GM12878 (cell line): ENCODE measurements around the gene BDH1. TPM values are rescaled to one million over a fixed set of nuclear protein-coding genes. Genes with fewer than 3 reads are reported as not detected.

Experiments
- ATAC-seq: fragments of 200-7000 bp; cut with Tn5 transposase; 3 replicates; pipeline ENCODE4 v1.9.1; 2020; ENCODE audit warnings: mild to moderate bottlenecking, moderate library complexity
- BruUV-seq: library from RNA; stranded (reverse); fragments of 400-500 nt; replicated peaks from 2 replicates; lab custom pipeline; 2021; lab: Mats Ljungman, UMichigan
- CTCF ChIA-PET: fragments of 300-600 bp; sonication (Branson Sonifier 250); formaldehyde crosslinking; extraction: SDS; loops from one replicate; lab custom pipeline; 2021; ENCODE audit warnings: inconsistent platforms; lab: Yijun Ruan, JAX
- POLR2A ChIA-PET: fragments of 350-600 bp; formaldehyde crosslinking; extraction: SDS; loops from one replicate; lab custom pipeline; 2021; ENCODE audit warnings: inconsistent platforms; lab: Charles Lee
- RAD21 ChIA-PET: fragments of 300-600 bp; sonication (Branson Sonifier 250); formaldehyde crosslinking; loops from one replicate; lab custom pipeline; 2023; ENCODE audit warnings: antibody characterized with exemption; ENCODE audit not compliant: unreplicated experiment; lab: Charles Lee
- SMC1A ChIA-PET: fragments of 300-600 bp; sonication (Branson Sonifier 250); formaldehyde crosslinking; loops from one replicate; lab custom pipeline; 2023; ENCODE audit not compliant: unreplicated experiment, uncharacterized antibody; lab: Charles Lee
- DNase-seq: peaks from one replicate; pipeline ENCODE4 v3.0.0-alpha.2; 2011; ENCODE audit warnings: low read depth, low spot score
- FAIRE-seq: peaks from 3 replicates; lab custom pipeline; 2011; peaks lifted over from hg19 to GRCh38; lab: Jason Lieb, UNC
- H2AFZ ChIP-seq: 2 replicates; pipeline ENCODE4 v1.6.0; 2011; ENCODE audit warnings: low read depth, low read length, control low read depth; ENCODE audit not compliant: control insufficient read depth
- H3K27ac ChIP-seq: 2 replicates; pipeline ENCODE4 v1.5.1; 2011; ENCODE audit warnings: control low read depth; ENCODE audit not compliant: control insufficient read depth, insufficient read depth
- H3K27me3 ChIP-seq, 2 experiments: replicated peaks in 1 of 2; 2 replicates each; pipeline versions ENCODE4 v1.6.0 to v1.6.1; 2011; ENCODE audit warnings: low read length in 1 of 2; ENCODE audit not compliant: control insufficient read depth in 2 of 2, insufficient read depth in 2 of 2
- H3K36me3 ChIP-seq, 2 experiments: 2 replicates each; pipeline ENCODE4 v1.5.1; 2011; ENCODE audit warnings: low read length in 1 of 2; ENCODE audit not compliant: control insufficient read depth in 2 of 2, insufficient read depth in 2 of 2
- H3K4me1 ChIP-seq: 2 replicates; pipeline ENCODE4 v1.6.1; 2011; ENCODE audit warnings: mild to moderate bottlenecking, low read length, moderate library complexity, mixed read lengths; ENCODE audit not compliant: control insufficient read depth, insufficient read depth
- H3K4me2 ChIP-seq: 2 replicates; pipeline ENCODE4 v1.6.0; 2011; ENCODE audit warnings: control low read depth; ENCODE audit not compliant: control insufficient read depth, insufficient read depth
- H3K4me3 ChIP-seq: fragments of 200-600 bp; sonication (generic); 2 replicates; pipeline ENCODE4 v1.5.1; 2016
- H3K79me2 ChIP-seq: 2 replicates; pipeline ENCODE4 v1.6.0; 2011; ENCODE audit warnings: low read length; ENCODE audit not compliant: control insufficient read depth, insufficient read depth
- H3K9ac ChIP-seq: 2 replicates; pipeline ENCODE4 v1.8.0; 2011; ENCODE audit warnings: low read length, control low read depth, mixed read lengths; ENCODE audit not compliant: control insufficient read depth, insufficient read depth
- H3K9me3 ChIP-seq: replicated peaks from 3 replicates; pipeline ENCODE4 v1.5.1; 2011; ENCODE audit warnings: mild to moderate bottlenecking, low read length; ENCODE audit not compliant: control insufficient read depth, insufficient read depth
- H4K20me1 ChIP-seq: 2 replicates; pipeline ENCODE4 v1.6.0; 2011; ENCODE audit not compliant: control insufficient read depth, insufficient read depth
- ASH2L ChIP-seq: fragments of 300-600, 200-600 bp; sonication (generic); IDR thresholded peaks from 2 replicates; pipeline ENCODE4 v1.6.1; 2017; ENCODE audit warnings: low read depth, mild to moderate bottlenecking, borderline replicate concordance
- ATF3 ChIP-seq: IDR thresholded peaks from 2 replicates; pipeline ENCODE4 v1.6.1; 2011; ENCODE audit warnings: low read depth, mild to moderate bottlenecking, low read length, moderate library complexity, borderline replicate concordance; ENCODE audit errors: extremely low read depth
- BRCA1 ChIP-seq: IDR thresholded peaks from 2 replicates; pipeline ENCODE4 v1.6.1; 2011; ENCODE audit warnings: low read depth, low read length, improper control_type of control experiment
- ESRRA ChIP-seq: IDR thresholded peaks from 2 replicates; pipeline ENCODE4 v1.6.1; 2012; ENCODE audit warnings: mild to moderate bottlenecking, low read length, improper control_type of control experiment
- EZH2 ChIP-seq: IDR thresholded peaks from 2 replicates; pipeline ENCODE4 v1.6.1; 2012; ENCODE audit warnings: low read depth, mild to moderate bottlenecking, control low read depth, inconsistent platforms, low read length, borderline replicate concordance; ENCODE audit not compliant: control insufficient read depth
- IKZF1 ChIP-seq: fragments of 450-650 bp; conservative IDR thresholded peaks from 2 replicates; pipeline ENCODE4 v1.6.1; 2017; ENCODE audit warnings: antibody characterized with exemption, mild to moderate bottlenecking
- KLF5 ChIP-seq: fragments of 450-650 bp; IDR thresholded peaks from 2 replicates; pipeline ENCODE4 v1.6.1; 2014; ENCODE audit warnings: mild to moderate bottlenecking; ENCODE audit not compliant: partially characterized antibody
- NBN ChIP-seq: fragments of 450-650 bp; IDR thresholded peaks from 2 replicates; pipeline ENCODE4 v1.6.1; 2016
- NFIC ChIP-seq: IDR thresholded peaks from 2 replicates; pipeline ENCODE4 v1.6.1; 2012; ENCODE audit warnings: low read depth, mild to moderate bottlenecking, inconsistent platforms, low read length, moderate library complexity
- NR2C1 ChIP-seq: fragments of 450-650 bp; IDR thresholded peaks from 2 replicates; pipeline ENCODE4 v1.6.1; 2017; ENCODE audit warnings: antibody characterized with exemption, mild to moderate bottlenecking, moderate library complexity
- PAX8 ChIP-seq: fragments of 450-650 bp; IDR thresholded peaks from 2 replicates; pipeline ENCODE4 v1.6.1; 2017; ENCODE audit warnings: mild to moderate bottlenecking, moderate library complexity
- RAD51 ChIP-seq: fragments of 450-650 bp; IDR thresholded peaks from 2 replicates; pipeline ENCODE4 v1.6.1; 2016; ENCODE audit warnings: moderate library complexity, mild to moderate bottlenecking, inconsistent platforms
- RCOR1 ChIP-seq: conservative IDR thresholded peaks from 2 replicates; pipeline ENCODE4 v1.6.1; 2012; ENCODE audit warnings: low read depth, low read length, improper control_type of control experiment
- SMC3 ChIP-seq: IDR thresholded peaks from 2 replicates; pipeline ENCODE4 v1.6.1; 2011; ENCODE audit warnings: low read length, improper control_type of control experiment, borderline replicate concordance
- STAT3 ChIP-seq: IDR thresholded peaks from 2 replicates; pipeline ENCODE4 v1.6.1; 2011; ENCODE audit warnings: low read depth, low read length, improper control_type of control experiment
- TARDBP ChIP-seq: IDR thresholded peaks from 2 replicates; pipeline ENCODE4 v1.6.1; 2016; ENCODE audit warnings: borderline replicate concordance
- USF2 ChIP-seq: IDR thresholded peaks from 2 replicates; pipeline ENCODE4 v1.6.1; 2011; ENCODE audit warnings: low read depth, low read length, improper control_type of control experiment, borderline replicate concordance
- WGBS: methylation state at CpG from one replicate; pipeline ENCODE4 v1.1.6; 2016; ENCODE audit warnings: low lambda C conversion rate; ENCODE audit not compliant: insufficient replicate concordance, insufficient coverage; ENCODE audit errors: missing lambda C conversion rate; 5-methylcytosine and 5-hydroxymethylcytosine counted together
- in situ Hi-C: fragments of 300-500 bp; cut with MboI; formaldehyde crosslinking; loops from 9 replicates; pipeline ENCODE4 v1.14.3; 2018; ENCODE audit warnings: mixed read lengths
- intact Hi-C: fragments of 100-400 bp; cut with micrococcal nuclease; formaldehyde crosslinking; loops from one replicate; pipeline ENCODE4 v1.14.2; 2022; ENCODE audit not compliant: unreplicated experiment
- polyA plus RNA-seq, 11 experiments: library from polyadenylated mRNA; depleted of rRNA in 4 of 11; unstranded in 6 of 11; stranded (reverse) in 5 of 11; fragments of >200 nt; fragmentation: Nextera tagmentation in 4 of 11; fragmentation: Illumina TruSeq in 1 of 11; extraction: Ambion mirVana in 4 of 11; extraction: Trizol in 1 of 11; gene quantifications; 1 replicate in 1 of 11; 2 replicates in 10 of 11; pipeline versions ENCODE4 v1.2.1 to v1.2.3, GENCODE V29; 2011 to 2016; ENCODE audit warnings: inconsistent platforms in 2 of 11, missing spikeins in 2 of 11, low read depth in 1 of 11
- total RNA-seq, 4 experiments: library from RNA; depleted of rRNA in 3 of 4; stranded (reverse); fragments of >200 nt in 3 of 4; fragmentation: Illumina TruSeq in 1 of 4; extraction: Trizol in 1 of 4; gene quantifications; 2 replicates each; pipeline versions ENCODE4 v1.2.1 to v1.2.3, GENCODE V29; 2013 to 2021
- TF ChIP-seq, protein P1 (sequence below): fragments of 450-650 bp; formaldehyde crosslinking; IDR thresholded peaks from 2 replicates; pipeline ENCODE4 v1.5.0; 2022; ENCODE audit warnings: mild to moderate bottlenecking, missing genetic modification characterization

The BDH1 gene
- total and polyA plus RNA-seq, 10 of the 15 experiments (the other 5 are each of a cell fraction or from before 2014, with no cell fraction given), result 11.3 to 84.5 (median 60.3) TPM

- H3K9ac ChIP-seq, result no peak overlapping the region
- in situ Hi-C loops (loop anchor here (5.0 to 25.0 kb wide), 2 partner anchors 252 to 517 kb away; no protein-coding TSS in a partner anchor), intact Hi-C loops (loop anchor here (5.0 kb wide), 1 partner anchor 527 kb away; no protein-coding TSS in a partner anchor)
- no peaks in the 10 kb centered on the region for H3K27me3 ChIP-seq
- ChIA-PET POLR2A (no interaction called here), RAD21 (interaction anchor here (1.1 to 1.3 kb wide), 2 partner anchors 248 to 280 kb away, joined by 3 to 6 read pairs; no protein-coding TSS in a partner anchor), CTCF (interaction anchor here (4.0 to 5.6 kb wide), 3 partner anchors 248 to 281 kb away, joined by 30 to 141 read pairs (median 83); no protein-coding TSS in a partner anchor), SMC1A (no interaction called here)
- TF ChIP-seq USF2 (no peak), TARDBP (no peak), RAD51 (no peak), SMC3 (no peak), BRCA1 (no peak), KLF5 (no peak), NBN (no peak), NR2C1 (no peak), IKZF1 (no peak), ESRRA (no peak), EZH2 (no peak), NFIC (no peak), ASH2L (no peak), PAX8 (no peak), RCOR1 (no peak), STAT3 (no peak), ATF3 (no peak)
- TF ChIP-seq, protein P1, sequence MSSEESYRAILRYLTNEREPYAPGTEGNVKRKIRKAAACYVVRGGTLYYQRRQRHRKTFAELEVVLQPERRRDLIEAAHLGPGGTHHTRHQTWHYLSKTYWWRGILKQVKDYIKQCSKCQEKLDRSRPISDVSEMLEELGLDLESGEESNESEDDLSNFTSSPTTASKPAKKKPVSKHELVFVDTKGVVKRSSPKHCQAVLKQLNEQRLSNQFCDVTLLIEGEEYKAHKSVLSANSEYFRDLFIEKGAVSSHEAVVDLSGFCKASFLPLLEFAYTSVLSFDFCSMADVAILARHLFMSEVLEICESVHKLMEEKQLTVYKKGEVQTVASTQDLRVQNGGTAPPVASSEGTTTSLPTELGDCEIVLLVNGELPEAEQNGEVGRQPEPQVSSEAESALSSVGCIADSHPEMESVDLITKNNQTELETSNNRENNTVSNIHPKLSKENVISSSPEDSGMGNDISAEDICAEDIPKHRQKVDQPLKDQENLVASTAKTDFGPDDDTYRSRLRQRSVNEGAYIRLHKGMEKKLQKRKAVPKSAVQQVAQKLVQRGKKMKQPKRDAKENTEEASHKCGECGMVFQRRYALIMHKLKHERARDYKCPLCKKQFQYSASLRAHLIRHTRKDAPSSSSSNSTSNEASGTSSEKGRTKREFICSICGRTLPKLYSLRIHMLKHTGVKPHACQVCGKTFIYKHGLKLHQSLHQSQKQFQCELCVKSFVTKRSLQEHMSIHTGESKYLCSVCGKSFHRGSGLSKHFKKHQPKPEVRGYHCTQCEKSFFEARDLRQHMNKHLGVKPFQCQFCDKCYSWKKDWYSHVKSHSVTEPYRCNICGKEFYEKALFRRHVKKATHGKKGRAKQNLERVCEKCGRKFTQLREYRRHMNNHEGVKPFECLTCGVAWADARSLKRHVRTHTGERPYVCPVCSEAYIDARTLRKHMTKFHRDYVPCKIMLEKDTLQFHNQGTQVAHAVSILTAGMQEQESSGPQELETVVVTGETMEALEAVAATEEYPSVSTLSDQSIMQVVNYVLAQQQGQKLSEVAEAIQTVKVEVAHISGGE, result no peak
- WGBS, result 56% methylated on average over 7 of the region's 7 CpGs
- H4K20me1 ChIP-seq, result no peaks in the 10 kb centered on the region
- H3K27ac ChIP-seq, result no peak overlapping the region
- BruUV-seq, result no TSS peak
- no peak for ATAC-seq
- H3K79me2 ChIP-seq, result no peaks in the 10 kb centered on the region
- DNase-seq, result no peak
- H3K4me3 ChIP-seq, result no peak overlapping the region
- no peak overlapping the region for H2AFZ ChIP-seq
- H3K4me1 ChIP-seq, result peaks cover 19% of the 10 kb centered on the region
- peaks cover 3% of the 10 kb centered on the region; the same call in 2 of the 3 replicates for H3K9me3 ChIP-seq
- no peak for FAIRE-seq
- H3K4me2 ChIP-seq, result no peak overlapping the region
- no peaks in the 10 kb centered on the region for H3K36me3 ChIP-seq
Observed at GRCh38 chr3:197504229-197504628, 51.5 kb downstream of the BDH1 start.
